Right lobe of liver (tissue), 6 donors: Measurements from ENCODE around the gene ZBTB17. TPM values are rescaled to one million over a fixed set of nuclear protein-coding genes. Genes with fewer than 3 reads are reported as not detected.

ENCODE experiments used
- ATAC-seq, 4 donors: fragments of 200-7000 bp; cut with Tn5 transposase; one replicate each; pipeline ENCODE4 v1.9.1; 2020; ENCODE audit warnings: mild to moderate bottlenecking in 4 of 4, moderate library complexity in 4 of 4
- DNase-seq, 3 donors: peaks; one replicate each; pipeline ENCODE4 v3.0.0-alpha.2; 2020
- H3K27ac ChIP-seq, 3 donors: fragments of 200-600 bp; one replicate each; pipeline ENCODE4 v1.8.0; 2022
- H3K27me3 ChIP-seq, 2 donors: fragments of 200-600 bp; one replicate each; pipeline ENCODE4 v1.8.0; 2022
- H3K36me3 ChIP-seq, 4 donors: fragments of 200-600 bp; sonication (generic) in 1 of 4; one replicate each; pipeline versions ENCODE4 v1.5.1 to v1.8.0; 2017 to 2022; ENCODE audit warnings: control low read depth in 1 of 4
- H3K4me1 ChIP-seq, 4 donors: fragments of 200-600 bp; sonication (generic) in 1 of 4; one replicate each; pipeline versions ENCODE4 v1.5.1 to v1.8.0; 2017 to 2022; ENCODE audit warnings: control low read depth in 1 of 4
- H3K4me3 ChIP-seq, 3 donors: fragments of 200-600 bp; one replicate each; pipeline ENCODE4 v1.8.0; 2022
- H3K9me3 ChIP-seq, 4 donors: fragments of 200-600 bp; sonication (generic) in 1 of 4; one replicate each; pipeline versions ENCODE4 v1.5.1 to v1.8.0; 2017 to 2022; ENCODE audit warnings: control low read depth in 1 of 4
- CTCF ChIP-seq, 4 donors: fragments of 200-600 bp in 3 of 4; fragments of 450-650 bp in 1 of 4; IDR thresholded peaks; one replicate each; pipeline versions ENCODE4 v1.5.1 to v1.8.0; 2016 to 2022; ENCODE audit warnings: antibody characterized with exemption in 4 of 4, mild to moderate bottlenecking in 2 of 4
- POLR2A ChIP-seq: fragments of 450-650 bp; IDR thresholded peaks from one replicate; pipeline ENCODE4 v1.6.1; 2017; ENCODE audit warnings: antibody characterized with exemption, mild to moderate bottlenecking
- WGBS: methylation state at CpG from one replicate; pipeline ENCODE4 v1.1.6; 2018; ENCODE audit warnings: low coverage, low lambda C conversion rate; ENCODE audit not compliant: insufficient coverage; ENCODE audit errors: missing lambda C conversion rate; 5-methylcytosine and 5-hydroxymethylcytosine counted together
- intact Hi-C, 2 donors: fragments of 100-400 bp; cut with DNase I; formaldehyde crosslinking; loops; one replicate each; pipeline versions ENCODE4 v1.11.2 to v1.14.1; 2022
- total RNA-seq, 6 experiments: library from RNA; depleted of rRNA in 2 of 6; stranded (reverse); fragments of >200 nt in 2 of 6; fragmentation: NEBNext Ultra II Directional in 3 of 6; extraction: Animal tissue kit (Norgen Biotek cat#: 25700) in 3 of 6; gene quantifications; one replicate each; pipeline versions ENCODE4 v1.1.0 to v1.2.4, GENCODE V29; 2016 to 2023
- donor health status: DM: no; HTN: yes; CAD: no.
- donor health status: DM: no; HTN: no; CAD: no.
- donor health status: DM: no; HTN: no; CAD: no.
- donor health status: DM: no; HTN: yes; CAD: no.
- donor health status: DM: no; HTN: yes; CAD: no.

ZBTB17 gene
- total RNA-seq, 6 experiments from 2014 or later: 9.2 to 13.3 (median 11.0) TPM

GRCh38 chr1:15937146-15937545 is 38.8 kb downstream of the ZBTB17 start:
- no peak overlapping the region for H3K4me3 ChIP-seq
- no peaks in the 10 kb centered on the region for H3K27me3 ChIP-seq
- H3K27ac ChIP-seq: no peak overlapping the region
- H3K9me3 ChIP-seq: no peaks in the 10 kb centered on the region
- H3K36me3 ChIP-seq: peaks cover 0 to 80% (median 25%) of the 10 kb centered on the region in 4 donors
- TF ChIP-seq POLR2A (no peak), CTCF (IDR thresholded peaks at IDR 0.05) (no peak)
- 88% methylated on average over 4 of the region's 7 CpGs for WGBS
- no peak for ATAC-seq
- no peak for DNase-seq
- peaks cover 0 to 10% (median 0%) of the 10 kb centered on the region in 4 donors for H3K4me1 ChIP-seq
- intact Hi-C loops: no loop called here

GRCh38 chr1:15936025-15936424 is 39.9 kb downstream of the ZBTB17 start:
- ATAC-seq (no peak), DNase-seq (no peak)
- Histone ChIP-seq H3K4me1 (peaks cover 0 to 10% (median 0%) of the 10 kb centered on the region in 4 donors), H3K9me3 (no peaks in the 10 kb centered on the region), H3K27ac (no peak overlapping the region), H3K4me3 (no peak overlapping the region), H3K27me3 (no peaks in the 10 kb centered on the region), H3K36me3 (peaks cover 0 to 80% (median 31%) of the 10 kb centered on the region in 4 donors)
- WGBS: 92% methylated on average over 2 of the region's 10 CpGs
- TF ChIP-seq POLR2A (no peak), CTCF (IDR thresholded peaks at IDR 0.05) (no peak)
- intact Hi-C loops: no loop called here

GRCh38 chr1:15935056-15935950 is 40.6 kb downstream of the ZBTB17 start:
- ATAC-seq (no peak), DNase-seq (no peak)
- TF ChIP-seq POLR2A (no peak), CTCF (IDR thresholded peaks at IDR 0.05) (no peak)
- Histone ChIP-seq H3K4me1 (peaks cover 0 to 10% (median 0%) of the 10 kb centered on the region in 4 donors), H3K36me3 (peaks cover 0 to 81% (median 34%) of the 10 kb centered on the region in 4 donors), H3K9me3 (no peaks in the 10 kb centered on the region), H3K27ac (no peak overlapping the region), H3K27me3 (no peaks in the 10 kb centered on the region), H3K4me3 (no peak overlapping the region)
- intact Hi-C loops: no loop called here
- 100% methylated on average over 4 of the region's 29 CpGs for WGBS

- Histone ChIP-seq H3K27ac (no peak overlapping the region), H3K4me1 (peaks cover 0 to 6% (median 0%) of the 10 kb centered on the region in 4 donors), H3K36me3 (peaks cover 0 to 87% (median 39%) of the 10 kb centered on the region in 4 donors), H3K4me3 (no peak overlapping the region), H3K27me3 (no peaks in the 10 kb centered on the region), H3K9me3 (no peaks in the 10 kb centered on the region)
- intact Hi-C loops: no loop called here
- ATAC-seq (no peak), DNase-seq (no peak)
- WGBS: 96% methylated on average over 9 of the region's 42 CpGs
- TF ChIP-seq POLR2A (no peak), CTCF (IDR thresholded peaks at IDR 0.05) (no peak)
Measured at GRCh38 chr1:15934211-15935055, 41.5 kb downstream of the ZBTB17 start.
